K562 (cell line): ENCODE results near the gene UTP4.

Source experiments
- ATF1 ChIP-seq, 2 experiments: fragments of 450-650 bp in 1 of 2; IDR thresholded peaks; 2 replicates each; pipeline ENCODE4 v1.6.1; 2016; ENCODE audit warnings: missing compliant biosample characterization in 1 of 2, missing genetic modification characterization in 1 of 2
- PHTF2 ChIP-seq: fragments of 250-450 bp; sonication (Bioruptor Pico); IDR thresholded peaks from 2 replicates; pipeline ENCODE4 v1.5.0; 2021; ENCODE audit warnings: mild to moderate bottlenecking
- POLR2A ChIP-seq: fragments of 450-650 bp; conservative IDR thresholded peaks from 2 replicates; pipeline ENCODE4 v1.6.1; 2016
- POLR2AphosphoS5 ChIP-seq: IDR thresholded peaks from 2 replicates; pipeline ENCODE4 v1.6.1; 2011; ENCODE audit warnings: mild to moderate bottlenecking, low read depth, low read length, moderate library complexity; ENCODE audit not compliant: control insufficient read depth, insufficient read depth
- SREBF2 ChIP-seq: sonication (generic); formaldehyde crosslinking; IDR thresholded peaks from 2 replicates; pipeline ENCODE4 v1.4.0; 2020; ENCODE audit warnings: mild to moderate bottlenecking, missing genetic modification reagents
- YBX1 ChIP-seq: fragments of 450-650 bp; IDR thresholded peaks from 2 replicates; pipeline ENCODE4 v1.7.1; 2016; ENCODE audit warnings: mild to moderate bottlenecking
- ZNF217 ChIP-seq: sonication (generic); formaldehyde crosslinking; IDR thresholded peaks from 2 replicates; pipeline ENCODE4 v1.8.0; 2022; ENCODE audit warnings: mild to moderate bottlenecking, missing genetic modification reagents
- TF ChIP-seq, protein P1 (sequence below): sonication (generic); formaldehyde crosslinking; IDR thresholded peaks from 2 replicates; pipeline ENCODE4 v1.8.0; 2023; ENCODE audit warnings: mild to moderate bottlenecking, missing genetic modification reagents
- TF ChIP-seq, protein P2 (sequence below), 3 experiments: IDR thresholded peaks in 2 of 3; conservative IDR thresholded peaks in 1 of 3; 2 replicates each; pipeline ENCODE4 v1.5.1; 2011 to 2012; ENCODE audit warnings: low read length in 3 of 3, mild to moderate bottlenecking in 3 of 3, control low read depth in 2 of 3, improper control_type of control experiment in 1 of 3, inconsistent platforms in 1 of 3, low read depth in 1 of 3, mixed read lengths in 1 of 3, moderate library complexity in 1 of 3; ENCODE audit not compliant: insufficient read depth in 2 of 3
- TF ChIP-seq, protein P3 (sequence below): fragments of 250-450 bp; sonication (Bioruptor Pico); IDR thresholded peaks from 2 replicates; pipeline ENCODE4 v1.4.0; 2020; ENCODE audit warnings: borderline replicate concordance

DNA sequence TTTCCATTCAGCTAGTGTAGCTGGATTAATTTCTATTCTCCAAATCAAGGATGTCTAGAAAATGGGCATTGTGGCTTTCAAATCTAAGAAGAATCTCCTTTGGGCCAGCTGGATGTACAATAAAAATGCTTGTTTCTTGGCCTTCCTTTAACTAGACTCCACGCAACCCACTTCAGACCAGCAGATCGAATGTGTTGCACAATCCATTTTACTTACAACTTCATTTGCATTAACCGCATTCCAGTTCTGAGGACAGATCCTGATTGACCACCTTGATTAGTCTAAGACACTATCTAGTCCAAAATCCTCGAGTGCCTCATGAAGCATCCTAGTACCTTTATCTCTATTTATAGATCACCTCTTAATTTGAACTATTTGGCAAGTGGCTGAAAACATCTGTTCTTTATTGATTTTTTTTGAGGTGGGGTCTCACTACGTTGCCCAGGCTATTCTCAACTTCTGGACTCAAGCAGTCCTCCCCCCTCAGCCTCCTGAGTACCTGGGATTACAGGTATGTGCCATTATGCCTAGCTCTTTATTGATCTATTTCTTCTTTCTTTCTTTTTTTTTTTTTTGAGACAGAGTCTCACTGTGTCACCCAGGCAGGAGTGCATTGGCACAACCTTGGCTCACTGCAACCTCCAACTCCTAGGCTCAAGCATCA lies 47.3 kb upstream of the UTP4 start:
- TF ChIP-seq, protein P1, sequence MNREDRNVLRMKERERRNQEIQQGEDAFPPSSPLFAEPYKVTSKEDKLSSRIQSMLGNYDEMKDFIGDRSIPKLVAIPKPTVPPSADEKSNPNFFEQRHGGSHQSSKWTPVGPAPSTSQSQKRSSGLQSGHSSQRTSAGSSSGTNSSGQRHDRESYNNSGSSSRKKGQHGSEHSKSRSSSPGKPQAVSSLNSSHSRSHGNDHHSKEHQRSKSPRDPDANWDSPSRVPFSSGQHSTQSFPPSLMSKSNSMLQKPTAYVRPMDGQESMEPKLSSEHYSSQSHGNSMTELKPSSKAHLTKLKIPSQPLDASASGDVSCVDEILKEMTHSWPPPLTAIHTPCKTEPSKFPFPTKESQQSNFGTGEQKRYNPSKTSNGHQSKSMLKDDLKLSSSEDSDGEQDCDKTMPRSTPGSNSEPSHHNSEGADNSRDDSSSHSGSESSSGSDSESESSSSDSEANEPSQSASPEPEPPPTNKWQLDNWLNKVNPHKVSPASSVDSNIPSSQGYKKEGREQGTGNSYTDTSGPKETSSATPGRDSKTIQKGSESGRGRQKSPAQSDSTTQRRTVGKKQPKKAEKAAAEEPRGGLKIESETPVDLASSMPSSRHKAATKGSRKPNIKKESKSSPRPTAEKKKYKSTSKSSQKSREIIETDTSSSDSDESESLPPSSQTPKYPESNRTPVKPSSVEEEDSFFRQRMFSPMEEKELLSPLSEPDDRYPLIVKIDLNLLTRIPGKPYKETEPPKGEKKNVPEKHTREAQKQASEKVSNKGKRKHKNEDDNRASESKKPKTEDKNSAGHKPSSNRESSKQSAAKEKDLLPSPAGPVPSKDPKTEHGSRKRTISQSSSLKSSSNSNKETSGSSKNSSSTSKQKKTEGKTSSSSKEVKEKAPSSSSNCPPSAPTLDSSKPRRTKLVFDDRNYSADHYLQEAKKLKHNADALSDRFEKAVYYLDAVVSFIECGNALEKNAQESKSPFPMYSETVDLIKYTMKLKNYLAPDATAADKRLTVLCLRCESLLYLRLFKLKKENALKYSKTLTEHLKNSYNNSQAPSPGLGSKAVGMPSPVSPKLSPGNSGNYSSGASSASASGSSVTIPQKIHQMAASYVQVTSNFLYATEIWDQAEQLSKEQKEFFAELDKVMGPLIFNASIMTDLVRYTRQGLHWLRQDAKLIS (CRISPR knock-in tag): no peak
- TF ChIP-seq SREBF2 (CRISPR knock-in tag) (no peak), ATF1 (CRISPR knock-in tag; IDR thresholded peaks at IDR 0.05) (no peak), ATF1 (tag; IDR thresholded peaks at IDR 0.05) (no peak), PHTF2 (no peak), YBX1 (no peak), POLR2AphosphoS5 (no peak), ZNF217 (CRISPR knock-in tag) (no peak), POLR2A (no peak)
- TF ChIP-seq, protein P2, sequence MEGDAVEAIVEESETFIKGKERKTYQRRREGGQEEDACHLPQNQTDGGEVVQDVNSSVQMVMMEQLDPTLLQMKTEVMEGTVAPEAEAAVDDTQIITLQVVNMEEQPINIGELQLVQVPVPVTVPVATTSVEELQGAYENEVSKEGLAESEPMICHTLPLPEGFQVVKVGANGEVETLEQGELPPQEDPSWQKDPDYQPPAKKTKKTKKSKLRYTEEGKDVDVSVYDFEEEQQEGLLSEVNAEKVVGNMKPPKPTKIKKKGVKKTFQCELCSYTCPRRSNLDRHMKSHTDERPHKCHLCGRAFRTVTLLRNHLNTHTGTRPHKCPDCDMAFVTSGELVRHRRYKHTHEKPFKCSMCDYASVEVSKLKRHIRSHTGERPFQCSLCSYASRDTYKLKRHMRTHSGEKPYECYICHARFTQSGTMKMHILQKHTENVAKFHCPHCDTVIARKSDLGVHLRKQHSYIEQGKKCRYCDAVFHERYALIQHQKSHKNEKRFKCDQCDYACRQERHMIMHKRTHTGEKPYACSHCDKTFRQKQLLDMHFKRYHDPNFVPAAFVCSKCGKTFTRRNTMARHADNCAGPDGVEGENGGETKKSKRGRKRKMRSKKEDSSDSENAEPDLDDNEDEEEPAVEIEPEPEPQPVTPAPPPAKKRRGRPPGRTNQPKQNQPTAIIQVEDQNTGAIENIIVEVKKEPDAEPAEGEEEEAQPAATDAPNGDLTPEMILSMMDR (IDR thresholded peaks at IDR 0.05 in 2 of 3, conservative IDR thresholded peaks at IDR 0.05 in 1 of 3; ENCODE audit: insufficient read depth in 2 of 3, low read depth in 1 of 3, low read length in 3 of 3): no peak
- TF ChIP-seq, protein P3, sequence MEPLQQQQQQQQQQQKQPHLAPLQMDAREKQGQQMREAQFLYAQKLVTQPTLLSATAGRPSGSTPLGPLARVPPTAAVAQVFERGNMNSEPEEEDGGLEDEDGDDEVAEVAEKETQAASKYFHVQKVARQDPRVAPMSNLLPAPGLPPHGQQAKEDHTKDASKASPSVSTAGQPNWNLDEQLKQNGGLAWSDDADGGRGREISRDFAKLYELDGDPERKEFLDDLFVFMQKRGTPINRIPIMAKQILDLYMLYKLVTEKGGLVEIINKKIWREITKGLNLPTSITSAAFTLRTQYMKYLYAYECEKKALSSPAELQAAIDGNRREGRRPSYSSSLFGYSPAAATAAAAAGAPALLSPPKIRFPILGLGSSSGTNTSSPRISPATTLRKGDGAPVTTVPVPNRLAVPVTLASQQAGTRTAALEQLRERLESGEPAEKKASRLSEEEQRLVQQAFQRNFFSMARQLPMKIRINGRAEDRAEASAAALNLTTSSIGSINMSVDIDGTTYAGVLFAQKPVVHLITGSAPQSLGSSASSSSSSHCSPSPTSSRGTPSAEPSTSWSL (CRISPR knock-in tag): no peak
